NCI-H2029 (cell line): Measurements from ENCODE around the gene SRMS.

Experiments
- DNase-seq: peaks from one replicate; lab custom pipeline; 2025; lab: John Stamatoyannopoulos, UW

The SRMS gene

DNA sequence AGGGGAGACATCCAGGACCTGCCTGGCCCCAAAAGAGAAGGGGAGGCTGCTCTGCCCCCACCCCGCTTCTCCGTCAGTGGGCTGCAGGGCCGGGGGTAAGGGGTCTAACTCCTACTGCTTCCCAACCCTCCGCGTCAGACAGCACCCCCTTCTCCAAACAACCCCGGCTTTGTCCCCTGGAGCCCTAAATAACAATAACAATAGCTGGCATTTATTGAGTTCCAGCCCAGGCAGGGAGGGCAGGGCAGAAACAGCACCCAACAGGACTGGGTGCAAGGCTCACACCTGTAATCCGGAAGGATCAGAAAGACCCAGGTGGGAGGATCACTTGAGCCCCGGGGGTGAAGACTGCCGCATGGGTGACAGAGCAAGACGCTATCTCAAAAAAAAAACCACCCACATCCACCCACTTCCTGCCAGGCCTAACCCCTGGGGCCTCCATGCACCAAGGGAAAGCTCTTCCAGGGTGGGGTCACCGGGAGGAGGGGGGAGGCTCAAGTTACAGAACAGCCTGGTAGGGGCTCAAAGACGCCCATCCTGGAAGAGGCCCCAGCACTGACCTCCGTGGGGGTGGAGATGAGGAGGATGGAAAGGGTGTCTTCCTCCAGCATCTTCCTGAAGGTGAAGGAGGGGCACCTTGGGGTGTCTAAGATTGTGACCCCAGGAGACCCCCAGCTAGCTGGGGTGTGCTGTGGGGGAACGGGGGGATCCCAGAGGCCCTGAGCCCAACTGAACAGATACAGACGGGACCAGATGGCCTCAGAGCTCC, 5.1 kb upstream of the SRMS start:
- no peak for DNase-seq

DNA sequence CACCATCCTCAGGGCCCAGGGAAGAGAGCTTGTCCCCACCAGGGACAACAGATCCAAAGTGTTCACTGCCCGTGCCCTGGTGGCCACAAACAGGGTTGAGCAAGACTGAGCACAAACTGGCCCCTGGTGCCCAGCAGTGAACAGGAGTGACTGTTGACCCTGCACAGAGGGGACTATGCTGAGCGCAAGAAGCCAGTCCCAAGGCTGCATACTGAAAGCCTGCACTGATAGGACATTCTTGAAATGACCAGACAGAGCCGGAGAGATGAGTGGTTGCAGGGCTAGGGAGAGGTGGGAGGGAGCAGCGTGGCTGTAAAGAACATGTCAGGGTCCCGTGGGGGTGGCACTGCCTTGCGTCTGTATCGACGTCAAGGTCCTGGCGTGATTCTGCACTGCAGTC, 3.5 kb upstream of the SRMS start:
- DNase-seq = no peak

DNA sequence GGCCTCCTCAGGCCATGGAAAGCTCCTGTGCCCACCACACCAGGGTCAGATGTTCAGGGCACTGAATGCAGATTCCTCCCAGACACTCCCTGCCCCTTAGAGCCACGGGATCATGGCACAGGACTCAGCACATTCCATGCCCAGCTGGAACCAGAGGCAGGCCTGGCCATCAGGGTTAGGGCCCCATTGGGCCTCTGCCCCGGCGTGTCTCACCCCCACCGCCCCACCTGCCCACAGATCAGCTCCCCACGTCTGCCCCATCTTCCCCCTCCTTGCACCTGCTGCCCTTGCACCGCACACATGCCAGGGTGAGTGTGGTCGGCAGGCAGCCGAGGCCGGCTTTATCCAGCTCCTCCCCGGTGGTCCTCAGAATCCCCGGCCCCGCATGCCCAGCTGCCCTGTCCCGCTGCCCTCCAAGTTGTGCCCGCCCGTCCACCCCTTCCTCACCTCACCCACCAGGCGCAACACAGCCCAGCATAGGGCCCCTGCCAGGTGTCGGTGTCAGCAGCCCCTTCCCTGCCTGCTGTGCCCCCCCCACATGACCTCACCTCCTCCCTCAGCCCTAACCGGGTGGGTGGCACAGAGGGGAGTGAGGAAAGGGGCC, 2.2 kb upstream of the SRMS start:
- no peak for DNase-seq

GRCh38 chr20:63549019-63549418, 1.5 kb upstream of the SRMS start:
- DNase-seq = no peak

DNA sequence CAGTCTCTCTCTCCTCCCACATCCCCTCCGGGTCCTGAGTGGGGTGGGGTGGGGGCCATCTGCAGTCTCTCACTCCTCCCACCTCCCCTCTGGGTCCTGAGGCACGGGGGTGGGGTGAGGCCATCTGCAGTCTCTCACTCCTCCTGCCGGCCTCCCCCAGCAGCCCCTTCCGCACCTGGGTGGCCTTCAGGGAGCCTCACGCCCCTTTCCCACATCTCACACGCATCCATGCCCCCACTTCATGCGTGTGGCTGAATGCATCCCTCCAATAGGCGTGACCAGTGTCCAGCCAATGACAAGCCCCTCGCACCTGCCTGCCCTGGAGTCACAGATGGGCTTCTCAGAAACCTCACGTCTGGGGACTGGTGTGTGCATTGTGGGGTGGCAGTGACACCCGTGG, 993 bp upstream of the SRMS start:
- DNase-seq = no peak

GRCh38 chr20:63546956-63547724, 409 bp downstream of the SRMS start:
- DNase-seq = no peak

GRCh38 chr20:63546256-63546955, 1.1 kb downstream of the SRMS start:
- no peak for DNase-seq

DNA sequence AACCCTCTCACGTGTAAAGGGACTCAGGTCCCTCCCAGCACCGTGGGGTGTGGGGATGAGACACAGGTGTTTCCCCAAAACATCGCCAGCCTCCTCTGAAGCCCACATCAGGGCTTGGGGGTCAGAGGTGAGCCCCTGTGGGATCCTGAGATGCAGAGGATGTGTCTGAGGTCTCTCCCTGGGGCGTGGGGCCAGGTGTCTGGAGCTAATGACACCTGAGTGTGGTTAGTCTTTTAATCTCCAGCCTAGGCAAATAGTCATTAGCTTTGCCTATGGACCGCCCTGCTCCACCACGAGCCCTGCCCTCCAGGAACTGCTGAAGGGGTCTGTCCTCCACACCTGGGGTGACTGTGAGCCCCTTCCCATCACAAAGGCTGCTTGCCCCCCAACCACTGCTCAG, 1.7 kb downstream of the SRMS start:
- no peak for DNase-seq

DNA sequence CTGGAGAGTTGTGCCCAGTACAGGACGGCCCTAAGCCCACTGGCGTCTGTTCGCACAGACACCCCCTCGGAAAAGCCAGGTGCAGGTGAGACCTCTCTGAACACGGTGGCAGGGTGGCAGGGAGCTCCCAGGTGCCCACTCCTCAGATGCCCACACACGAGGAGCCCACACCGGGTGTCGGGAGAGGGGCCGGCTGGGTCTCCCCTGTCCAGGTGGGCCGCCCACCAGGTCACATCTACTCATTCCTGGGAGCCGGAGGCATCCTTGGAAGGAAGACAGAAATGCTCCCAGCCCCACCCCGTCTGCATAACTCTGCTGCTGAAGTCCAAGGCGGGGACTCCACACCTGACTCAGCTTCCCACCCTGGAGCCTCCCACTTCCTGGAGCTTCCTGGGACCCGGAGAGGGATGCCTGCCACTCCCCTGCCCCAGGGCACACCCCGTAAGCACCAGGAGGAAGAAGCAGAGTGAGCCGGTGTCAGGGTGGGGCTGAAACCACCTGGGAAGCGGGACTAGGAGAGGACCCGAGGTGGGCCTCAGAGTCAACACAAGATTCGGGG, 2.5 kb downstream of the SRMS start:
- no peak for DNase-seq

GRCh38 chr20:63544241-63544957, 3.1 kb downstream of the SRMS start:
- no peak for DNase-seq

DNA sequence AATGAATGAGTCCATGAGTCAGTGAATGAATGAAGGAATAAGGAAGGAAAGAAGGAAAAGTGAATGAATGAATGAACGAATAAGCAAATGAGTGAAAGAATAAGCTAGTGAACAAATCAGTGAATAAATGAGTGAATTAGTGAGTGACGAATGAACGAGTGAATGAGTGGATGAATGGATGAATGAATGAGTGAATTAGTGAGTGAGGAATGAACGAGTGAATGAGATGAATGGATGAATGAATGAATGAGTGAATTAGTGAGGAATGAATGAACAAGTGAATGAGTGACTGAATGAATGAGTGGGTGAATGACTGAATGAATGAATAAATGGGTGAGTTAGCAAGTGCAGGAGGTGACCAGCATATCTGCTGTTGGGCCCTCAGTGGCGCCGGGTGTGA, 3.8 kb downstream of the SRMS start:
- no peak for DNase-seq

- no peak for DNase-seq
Observed at GRCh38 chr20:63543131-63543530, 4.4 kb downstream of the SRMS start.

DNA sequence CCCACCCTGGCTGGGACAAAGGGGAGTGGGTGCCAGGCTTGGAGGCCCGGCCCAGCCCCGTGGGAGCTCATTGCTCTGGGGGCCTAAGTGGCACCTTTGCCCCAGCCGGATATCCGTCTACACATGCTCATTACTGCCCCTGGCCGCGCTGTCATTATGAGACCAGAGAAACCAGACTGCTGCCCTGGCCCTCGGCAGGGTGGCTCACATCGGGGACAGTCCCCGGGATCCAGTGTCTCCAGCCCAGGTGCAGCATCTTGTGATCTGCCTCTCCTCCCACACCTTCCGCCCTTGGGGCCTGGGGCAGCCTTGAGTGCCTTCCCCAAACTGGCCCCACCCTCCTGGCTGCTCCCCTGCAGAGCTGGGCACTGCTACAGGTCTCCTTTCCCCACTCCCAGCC, 4.9 kb downstream of the SRMS start:
- DNase-seq = no peak

DNA sequence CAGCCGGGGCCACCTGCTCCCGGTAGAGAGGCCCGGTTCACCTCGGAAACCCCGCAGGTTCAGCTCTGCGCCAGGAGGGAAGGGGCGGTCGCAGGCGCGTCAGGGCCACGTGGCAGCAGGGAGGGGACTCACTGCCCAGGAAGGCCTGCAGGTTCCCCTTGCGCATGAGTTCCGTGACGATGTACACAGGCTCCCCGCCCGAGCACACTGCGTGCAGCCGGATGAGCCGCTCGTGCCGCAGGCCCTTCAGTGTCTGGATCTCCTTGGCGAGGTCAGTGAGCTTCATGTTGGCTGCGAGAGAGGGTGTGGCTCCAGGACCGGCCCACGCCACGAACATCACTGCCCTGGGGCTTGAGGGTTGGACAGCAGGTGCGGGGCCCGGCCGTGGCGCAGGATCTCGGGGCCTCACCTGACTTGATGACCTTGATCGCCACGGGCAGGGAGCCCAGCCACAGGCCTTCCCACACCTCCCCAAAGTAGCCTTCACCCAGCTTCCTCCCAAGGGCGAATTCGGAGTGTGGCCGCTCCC, 5.5 kb downstream of the SRMS start:
- no peak for DNase-seq

- no peak for DNase-seq
Observed at GRCh38 chr20:63541371-63541770, 6.2 kb downstream of the SRMS start.

DNA sequence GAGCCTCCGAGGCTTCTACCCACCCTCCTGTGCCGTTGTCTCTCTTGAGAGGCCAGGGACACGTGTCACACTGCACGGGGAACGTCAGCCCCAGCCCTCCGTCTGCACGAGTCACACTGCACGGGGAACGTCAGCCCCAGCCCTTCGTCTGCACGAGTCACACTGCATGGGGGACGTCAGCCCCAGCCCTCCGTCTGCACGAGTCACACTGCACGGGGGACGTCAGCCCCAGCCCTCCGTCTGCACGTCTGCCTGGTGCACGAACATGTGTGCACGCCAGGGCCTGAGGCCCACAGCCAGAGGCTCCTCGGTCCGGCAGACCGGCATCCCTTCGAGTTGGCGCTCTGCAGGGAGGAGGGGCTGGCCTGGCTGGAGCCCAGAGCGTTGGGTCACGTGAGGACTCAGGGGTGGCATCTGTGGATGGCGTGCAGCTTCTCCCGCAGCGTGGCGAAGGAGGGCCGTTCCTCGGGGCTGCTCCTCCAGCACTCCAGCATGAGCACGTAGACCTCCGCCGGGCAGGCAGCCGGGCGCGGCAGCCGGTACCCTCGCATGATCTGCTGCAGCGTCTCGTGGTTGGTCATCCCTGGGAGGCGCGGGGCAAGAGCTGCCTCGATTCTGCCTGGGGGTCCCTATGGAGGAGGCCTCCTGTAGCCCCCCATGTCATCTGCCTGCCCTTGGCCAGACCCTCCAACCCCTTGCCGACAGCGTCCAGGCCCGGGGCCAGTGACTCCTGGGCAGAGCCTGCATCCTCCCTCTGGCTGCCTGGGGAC, 6.9 kb downstream of the SRMS start:
- no peak for DNase-seq

GRCh38 chr20:63539441-63540370, 7.8 kb downstream of the SRMS start:
- no peak for DNase-seq

DNA sequence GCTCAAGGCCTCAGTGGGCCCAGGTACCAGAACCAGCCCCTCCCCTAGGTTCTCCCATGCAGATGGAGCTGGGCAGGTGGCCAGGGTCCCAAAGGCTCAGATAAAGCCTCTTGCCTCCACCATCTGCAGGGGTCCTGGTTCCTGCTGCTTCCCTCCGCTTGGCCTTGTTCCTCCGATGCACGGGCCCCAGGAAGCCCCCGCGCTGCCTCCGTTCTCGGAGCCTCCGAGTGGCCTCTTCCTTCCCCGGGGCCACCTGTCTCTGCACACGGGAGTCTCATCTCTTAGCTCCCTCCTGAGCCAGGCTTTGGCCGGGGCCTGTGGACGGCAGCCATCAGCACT, 8.5 kb downstream of the SRMS start:
- no peak for DNase-seq
